Midbrain (tissue), 1 donor: ENCODE measurements around the gene CNTNAP2.

Experiments used
- DNase-seq: peaks from one replicate; lab custom pipeline; 2025; lab: John Stamatoyannopoulos, UW

Gene CNTNAP2

GRCh38 chr7:148095066-148095465, 1978.5 kb downstream of the CNTNAP2 start:
- DNase-seq: no peak

- DNase-seq: no peak
Measured at GRCh38 chr7:148104136-148104716, 1987.6 kb downstream of the CNTNAP2 start.

GRCh38 chr7:148104924-148105323, 1988.3 kb downstream of the CNTNAP2 start:
- no peak for DNase-seq

GRCh38 chr7:148105853-148106252, 1989.3 kb downstream of the CNTNAP2 start:
- no peak for DNase-seq

GRCh38 chr7:148107443-148108127, 1991.0 kb downstream of the CNTNAP2 start:
- no peak for DNase-seq

GRCh38 chr7:148108381-148108780, 1991.8 kb downstream of the CNTNAP2 start:
- DNase-seq: no peak

GRCh38 chr7:148110097-148110868, 1993.7 kb downstream of the CNTNAP2 start:
- DNase-seq: no peak

GRCh38 chr7:148114804-148115203, 1998.2 kb downstream of the CNTNAP2 start:
- no peak for DNase-seq

GRCh38 chr7:148115308-148115707, 1998.7 kb downstream of the CNTNAP2 start:
- no peak for DNase-seq

GRCh38 chr7:148116195-148116594, 1999.6 kb downstream of the CNTNAP2 start:
- DNase-seq: no peak

- DNase-seq: no peak
Measured at GRCh38 chr7:148116829-148117403, 2000.3 kb downstream of the CNTNAP2 start.

GRCh38 chr7:148118371-148118770, 2001.8 kb downstream of the CNTNAP2 start:
- no peak for DNase-seq

- DNase-seq: no peak
Measured at GRCh38 chr7:148121401-148121800, 2004.8 kb downstream of the CNTNAP2 start.

- no peak for DNase-seq
Measured at GRCh38 chr7:148121847-148122246, 2005.2 kb downstream of the CNTNAP2 start.

GRCh38 chr7:148124477-148124876, 2007.9 kb downstream of the CNTNAP2 start:
- no peak for DNase-seq

GRCh38 chr7:148127374-148127773, 2010.8 kb downstream of the CNTNAP2 start:
- no peak for DNase-seq

- no peak for DNase-seq
Measured at GRCh38 chr7:148129023-148129422, 2012.4 kb downstream of the CNTNAP2 start.

- DNase-seq: no peak
Measured at GRCh38 chr7:148135116-148135515, 2018.5 kb downstream of the CNTNAP2 start.

- DNase-seq: no peak
Measured at GRCh38 chr7:148135997-148136396, 2019.4 kb downstream of the CNTNAP2 start.

- peak; percentile 64 for DNase-seq
Measured at GRCh38 chr7:148142660-148143248, 2026.2 kb downstream of the CNTNAP2 start.

GRCh38 chr7:148144827-148145226, 2028.2 kb downstream of the CNTNAP2 start:
- DNase-seq: no peak

- DNase-seq: no peak
Measured at GRCh38 chr7:148146346-148146745, 2029.7 kb downstream of the CNTNAP2 start.
